Tibial nerve (tissue), 4 donors: Measurements from ENCODE around the gene LEUTX.

Source experiments
- EP300 ChIP-seq, 2 donors: sonication (generic); formaldehyde crosslinking; IDR thresholded peaks; one replicate each; pipeline ENCODE4 v1.6.1; 2017; ENCODE audit warnings: antibody characterized with exemption in 2 of 2, mild to moderate bottlenecking in 1 of 2
- TF ChIP-seq, protein P1 (sequence below), 5 experiments: fragments of 200-600 bp in 3 of 5; fragments of 450-650 bp in 2 of 5; sonication (generic) in 3 of 5; IDR thresholded peaks; one replicate each; pipeline ENCODE4 v1.5.1; 2016 to 2019; ENCODE audit warnings: antibody characterized with exemption in 5 of 5, mild to moderate bottlenecking in 3 of 5, moderate library complexity in 2 of 5

DNA sequence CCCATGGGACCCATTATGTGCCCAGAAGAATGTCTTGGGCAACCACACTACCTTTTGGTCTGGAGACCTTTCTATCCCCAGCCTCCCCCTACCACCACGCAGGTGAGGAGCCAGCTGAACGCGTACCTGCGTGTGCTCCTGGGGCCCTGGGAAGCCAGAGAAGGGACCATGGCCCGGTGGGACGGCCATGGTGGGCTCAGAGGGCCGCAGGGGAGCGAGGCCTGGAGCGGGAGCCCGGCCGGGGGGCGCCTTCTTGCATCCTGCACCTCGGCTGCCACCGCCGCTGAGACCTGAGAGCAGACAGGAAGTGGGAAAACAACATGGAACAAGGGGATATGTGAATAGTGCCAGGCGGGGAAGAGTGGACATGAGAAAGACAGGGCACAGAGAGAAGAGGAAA lies 53.0 kb downstream of the LEUTX start:
- TF ChIP-seq EP300 (IDR thresholded peaks at IDR 0.05), result no peak
- TF ChIP-seq, protein P1, sequence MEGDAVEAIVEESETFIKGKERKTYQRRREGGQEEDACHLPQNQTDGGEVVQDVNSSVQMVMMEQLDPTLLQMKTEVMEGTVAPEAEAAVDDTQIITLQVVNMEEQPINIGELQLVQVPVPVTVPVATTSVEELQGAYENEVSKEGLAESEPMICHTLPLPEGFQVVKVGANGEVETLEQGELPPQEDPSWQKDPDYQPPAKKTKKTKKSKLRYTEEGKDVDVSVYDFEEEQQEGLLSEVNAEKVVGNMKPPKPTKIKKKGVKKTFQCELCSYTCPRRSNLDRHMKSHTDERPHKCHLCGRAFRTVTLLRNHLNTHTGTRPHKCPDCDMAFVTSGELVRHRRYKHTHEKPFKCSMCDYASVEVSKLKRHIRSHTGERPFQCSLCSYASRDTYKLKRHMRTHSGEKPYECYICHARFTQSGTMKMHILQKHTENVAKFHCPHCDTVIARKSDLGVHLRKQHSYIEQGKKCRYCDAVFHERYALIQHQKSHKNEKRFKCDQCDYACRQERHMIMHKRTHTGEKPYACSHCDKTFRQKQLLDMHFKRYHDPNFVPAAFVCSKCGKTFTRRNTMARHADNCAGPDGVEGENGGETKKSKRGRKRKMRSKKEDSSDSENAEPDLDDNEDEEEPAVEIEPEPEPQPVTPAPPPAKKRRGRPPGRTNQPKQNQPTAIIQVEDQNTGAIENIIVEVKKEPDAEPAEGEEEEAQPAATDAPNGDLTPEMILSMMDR (IDR thresholded peaks at IDR 0.05), result no peak
